Forelimb muscle (tissue), 1 donor: ENCODE data around the gene HAT1. TPM values are rescaled to one million over a fixed set of nuclear protein-coding genes. Genes with fewer than 3 reads are reported as not detected.
"Not testable (repeated sequence)": the region's sequence is repeated elsewhere in the genome, so short reads cannot be mapped to it uniquely, and the experiment has no call there.

Experiments
- DNase-seq: peaks from one replicate; pipeline ENCODE4 v3.0.0-alpha.2; 2013; ENCODE audit warnings: low read depth
- polyA plus RNA-seq: library from polyadenylated mRNA; unstranded; fragments of 120-200 nt; gene quantifications from one replicate; pipeline ENCODE4 v1.2.1, GENCODE V29; 2013; ENCODE audit not compliant: insufficient read length

The HAT1 gene, protein sequence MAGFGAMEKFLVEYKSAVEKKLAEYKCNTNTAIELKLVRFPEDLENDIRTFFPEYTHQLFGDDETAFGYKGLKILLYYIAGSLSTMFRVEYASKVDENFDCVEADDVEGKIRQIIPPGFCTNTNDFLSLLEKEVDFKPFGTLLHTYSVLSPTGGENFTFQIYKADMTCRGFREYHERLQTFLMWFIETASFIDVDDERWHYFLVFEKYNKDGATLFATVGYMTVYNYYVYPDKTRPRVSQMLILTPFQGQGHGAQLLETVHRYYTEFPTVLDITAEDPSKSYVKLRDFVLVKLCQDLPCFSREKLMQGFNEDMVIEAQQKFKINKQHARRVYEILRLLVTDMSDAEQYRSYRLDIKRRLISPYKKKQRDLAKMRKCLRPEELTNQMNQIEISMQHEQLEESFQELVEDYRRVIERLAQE
- 35.9 TPM for polyA plus RNA-seq

DNA sequence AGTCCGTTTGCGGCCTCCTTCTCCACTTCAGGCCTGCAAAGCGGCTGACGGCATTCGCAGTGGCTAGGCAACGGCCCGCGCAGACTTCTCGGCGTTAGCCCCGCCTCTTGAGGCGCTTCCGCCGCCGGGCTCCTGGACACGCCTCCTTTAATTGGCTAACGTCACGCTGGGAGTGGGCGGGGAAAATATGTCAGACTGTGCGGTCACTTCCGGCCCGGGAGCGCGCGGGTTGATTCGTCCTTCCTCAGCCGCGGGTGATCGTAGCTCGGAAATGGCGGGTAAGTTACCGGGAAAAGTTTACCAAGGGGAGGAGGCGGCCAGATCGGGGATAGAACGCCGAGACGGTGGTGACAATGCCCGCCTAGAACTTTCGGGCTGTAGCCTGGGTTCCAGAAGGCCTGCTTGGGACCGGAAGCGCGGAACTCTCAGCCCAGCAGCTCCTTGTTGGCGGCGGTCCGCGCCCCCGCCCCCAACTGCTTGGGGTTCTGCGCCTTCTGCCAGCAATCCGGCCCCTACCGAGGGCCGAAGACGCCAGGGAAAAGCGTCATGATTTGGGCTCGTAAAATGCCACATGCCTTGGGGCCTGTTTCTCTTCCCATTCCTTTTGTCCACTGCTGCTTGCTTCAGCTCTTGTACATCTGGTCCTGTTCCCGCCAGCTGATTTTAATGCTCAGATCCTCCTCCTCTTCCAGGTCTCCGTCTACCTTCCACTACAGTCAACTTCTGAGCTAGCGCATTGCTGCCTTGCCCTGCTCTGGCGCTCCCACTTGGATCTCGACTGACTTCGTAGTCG, at the start of gene HAT1:
Gene HAT1, plus strand, starts transcription at position 232 of the 793 bp plus-strand sequence. Its CDS starts 40 bp downstream, at position 272.
- DNase-seq = peak; percentile 95

DNA sequence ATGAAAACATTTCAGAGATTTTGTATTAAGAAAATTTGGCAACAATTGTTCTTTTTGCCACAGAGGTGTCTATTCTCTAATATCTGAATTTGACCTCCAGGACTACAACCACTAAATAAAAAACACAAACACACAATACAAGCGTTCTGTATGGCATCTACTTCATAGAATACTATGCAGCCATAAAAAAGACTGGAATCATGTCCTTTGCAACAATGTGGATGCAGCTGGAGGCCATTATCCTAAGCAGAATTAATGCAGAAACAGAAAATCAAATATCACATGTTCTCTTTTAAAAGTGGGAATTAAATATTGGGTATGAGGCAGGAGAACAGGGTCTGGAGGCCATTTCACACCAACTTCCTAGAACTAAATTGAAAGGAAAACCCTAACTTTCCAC, 47.7 kb upstream of the HAT1 start:
- DNase-seq = no peak

DNA sequence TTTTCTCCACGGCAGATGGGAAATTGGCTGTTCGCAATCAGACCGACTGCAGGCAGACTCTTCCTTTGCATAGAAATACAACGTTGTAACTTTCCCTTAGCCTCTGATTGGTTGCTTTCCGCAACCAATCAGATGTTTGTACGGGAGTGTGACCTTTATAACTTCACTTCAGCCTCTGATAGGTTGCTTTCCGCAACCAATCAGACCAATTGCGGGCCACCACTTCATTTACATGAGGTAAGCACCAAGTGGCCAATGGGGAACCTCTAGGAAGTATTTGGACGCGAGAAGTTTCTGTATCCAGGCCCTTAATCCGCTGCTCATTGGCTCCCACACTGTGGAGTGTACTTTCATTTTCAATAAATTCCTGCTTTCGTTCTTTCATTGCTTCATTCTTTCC, 47.3 kb upstream of the HAT1 start:
- DNase-seq = no peak

DNA sequence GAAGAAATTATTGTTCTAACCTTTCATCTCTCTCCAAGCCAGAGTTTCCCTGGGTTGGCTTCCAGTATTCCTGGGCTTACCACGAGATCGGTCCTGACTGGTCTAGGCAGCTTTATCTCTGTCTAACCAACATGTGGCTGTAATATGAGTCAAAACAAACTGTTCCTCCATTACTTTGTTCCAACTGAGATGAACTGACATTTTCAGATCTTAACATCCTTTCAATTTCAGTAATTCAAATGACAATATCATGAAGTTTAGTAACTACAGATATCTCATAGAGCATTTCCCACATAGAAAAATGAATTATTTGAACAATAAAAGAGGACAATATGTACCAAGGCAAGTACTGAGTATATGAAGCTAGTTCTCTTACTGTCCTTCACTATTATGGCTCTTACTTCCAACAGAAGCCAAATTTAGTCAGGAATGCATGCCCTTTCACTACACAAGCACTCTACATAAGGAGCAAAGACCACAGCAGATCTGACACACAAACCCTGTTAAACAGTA, 43.7 kb upstream of the HAT1 start:
- DNase-seq = no peak

DNA sequence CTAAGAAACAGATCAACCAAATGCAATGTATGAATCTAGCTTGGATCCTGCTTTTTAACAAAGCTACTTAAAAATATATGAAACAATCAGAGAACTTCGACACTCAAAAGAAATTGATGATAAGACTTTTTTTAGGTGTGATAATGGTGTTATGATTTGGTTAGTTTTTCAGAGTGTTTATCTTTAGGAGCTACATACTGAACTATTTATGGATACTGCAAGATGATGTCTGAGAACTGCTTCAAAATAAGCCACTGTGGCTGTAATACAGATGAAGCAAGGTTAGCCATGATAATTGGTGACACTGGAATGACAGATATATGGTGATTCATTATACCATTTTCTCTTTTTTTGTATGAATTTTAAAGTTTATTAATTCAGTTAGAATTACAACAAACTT, 42.4 kb upstream of the HAT1 start:
- DNase-seq = no peak

DNA sequence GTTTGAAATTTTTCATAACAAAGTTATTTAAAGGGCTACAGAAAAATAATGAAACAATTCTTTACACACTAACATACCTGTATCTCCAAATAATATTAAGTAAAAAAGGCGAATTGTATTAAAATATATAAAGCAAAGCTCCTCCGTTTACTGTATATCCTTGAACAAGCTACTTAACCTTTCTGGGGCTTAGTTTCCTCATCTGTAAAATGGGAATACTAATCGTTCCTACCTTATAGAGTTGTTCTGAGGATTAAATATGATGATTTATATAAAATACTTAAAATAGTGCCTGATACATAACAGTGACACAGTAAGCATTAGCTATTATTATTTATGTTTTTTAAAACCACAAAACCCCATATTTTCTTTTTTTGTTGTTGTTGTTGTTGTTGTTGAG, 41.5 kb upstream of the HAT1 start:
- no peak for DNase-seq

DNA sequence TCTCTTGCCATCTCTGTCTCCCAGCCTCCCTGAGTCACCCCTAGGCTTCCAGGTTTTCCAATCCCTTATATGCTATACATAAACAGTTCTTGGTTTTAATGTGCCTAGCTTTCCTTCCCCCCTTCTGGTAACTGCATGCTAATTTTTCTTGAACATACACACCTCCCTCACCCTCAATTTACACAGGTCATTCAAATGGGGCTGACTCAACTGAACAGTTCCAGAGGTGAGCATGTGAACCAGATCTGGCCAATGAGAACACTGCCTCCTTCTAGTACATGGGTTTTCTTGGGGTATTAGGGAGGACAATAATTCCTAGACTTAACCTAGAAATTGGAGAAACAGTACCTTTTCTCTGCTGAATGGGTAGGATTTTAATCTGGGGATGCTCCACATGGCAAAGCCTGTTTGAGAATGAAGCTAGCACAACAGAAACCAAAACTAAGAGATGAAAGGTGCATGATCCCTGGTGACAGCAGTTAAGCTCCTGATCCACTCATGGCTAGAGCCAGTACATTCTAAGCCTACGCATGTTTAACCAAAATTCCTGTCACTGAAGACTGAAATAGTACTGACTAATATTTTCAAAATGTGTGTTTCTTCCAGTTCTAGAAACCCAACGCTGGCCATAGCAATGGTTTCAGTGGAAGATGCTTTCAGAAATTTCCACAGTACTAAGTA, 40.0 kb upstream of the HAT1 start:
- DNase-seq = no peak

DNA sequence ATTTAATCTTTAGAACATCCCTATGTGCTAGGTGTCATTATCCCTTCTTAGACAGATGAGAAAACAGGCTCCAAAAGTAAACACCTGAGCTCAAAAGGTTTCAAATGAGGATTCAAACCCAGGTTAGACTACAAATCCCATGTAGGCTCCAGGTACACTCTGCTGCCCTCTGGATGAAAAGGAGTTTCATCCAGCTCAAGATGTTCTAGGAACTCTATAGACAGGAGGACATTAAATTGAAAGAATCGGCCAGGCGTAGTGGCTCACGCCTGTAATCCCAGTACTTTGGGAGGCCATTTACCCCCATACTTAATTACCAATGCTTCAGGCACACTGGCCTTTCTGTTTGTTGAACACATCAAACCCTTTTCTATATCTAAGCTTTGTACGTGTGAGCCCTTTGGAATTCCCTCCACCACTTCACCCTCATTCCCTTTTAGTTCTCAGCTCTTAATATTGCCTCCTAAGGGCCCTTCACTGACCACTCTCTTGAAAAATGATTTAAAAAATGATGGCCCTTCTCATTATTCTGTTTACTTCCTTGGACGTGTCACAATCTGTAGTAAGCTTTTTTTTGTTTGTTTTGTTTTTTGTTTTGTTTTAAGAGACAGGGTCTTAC, 38.9 kb upstream of the HAT1 start:
- no peak for DNase-seq

DNA sequence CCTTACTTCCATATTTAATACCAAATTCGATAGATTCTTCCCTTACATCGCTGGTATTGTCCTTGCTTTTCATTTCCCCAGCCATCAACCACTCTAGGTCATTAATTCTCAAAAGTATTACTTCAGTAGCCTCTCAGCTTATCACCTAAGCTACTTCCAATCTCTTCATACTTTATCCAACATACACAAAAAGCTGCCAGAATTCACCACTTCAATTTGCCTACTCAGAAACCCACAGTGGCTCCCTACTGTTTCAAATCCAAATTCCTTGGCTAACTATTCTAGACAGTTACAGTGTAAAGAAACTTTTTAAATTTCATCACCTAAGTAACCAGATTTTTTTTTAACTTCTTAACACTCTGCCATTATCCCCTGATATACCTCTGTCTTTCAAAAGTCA, 32.9 kb upstream of the HAT1 start:
- no peak for DNase-seq

DNA sequence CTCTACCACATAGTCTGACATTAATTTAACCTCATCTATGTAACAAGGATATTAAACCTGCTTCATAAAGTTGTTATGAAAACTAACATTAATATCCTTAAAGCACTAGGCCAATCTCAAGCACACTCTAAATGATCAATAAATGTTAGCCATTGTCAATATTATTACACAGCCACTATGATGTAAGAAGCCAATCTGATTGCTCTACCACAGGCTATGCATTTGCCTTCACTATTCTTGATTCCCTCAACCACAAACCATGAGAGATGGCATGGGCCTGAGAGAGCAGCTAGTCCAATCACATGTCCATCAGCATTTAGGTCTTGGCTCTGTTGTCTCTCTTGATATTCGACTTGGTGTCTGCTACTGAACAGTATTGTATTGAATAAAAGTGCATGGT, 32.5 kb upstream of the HAT1 start:
- no peak for DNase-seq

DNA sequence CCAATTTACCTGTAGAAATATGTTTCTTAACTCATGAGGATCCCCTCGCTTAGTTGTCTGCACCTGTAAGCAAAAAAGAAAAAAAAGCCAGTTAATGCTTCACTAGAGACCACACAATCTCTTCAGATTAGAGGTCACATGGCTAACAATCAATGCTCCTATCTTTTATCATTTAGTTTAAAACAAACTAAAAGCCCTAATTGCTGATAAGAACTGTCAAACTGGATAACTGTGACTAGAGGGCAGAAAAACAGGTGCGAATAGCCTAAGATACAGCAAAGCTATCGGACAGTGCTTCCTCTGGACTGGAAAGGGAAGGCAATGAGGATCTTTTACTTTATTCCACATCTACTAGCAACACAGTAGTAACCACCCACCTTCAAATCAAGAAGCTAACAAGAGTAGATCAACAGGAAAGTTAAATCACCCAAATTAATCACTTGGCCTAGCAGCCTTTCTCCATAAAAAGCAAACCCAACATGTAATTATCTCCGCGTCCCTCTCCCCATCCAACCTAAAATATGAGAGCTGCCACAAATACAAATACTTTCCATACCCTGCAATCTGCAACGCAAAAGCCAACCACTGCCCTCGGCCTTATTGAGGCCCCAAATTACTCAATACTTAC, 29.0 kb upstream of the HAT1 start:
- no peak for DNase-seq

DNA sequence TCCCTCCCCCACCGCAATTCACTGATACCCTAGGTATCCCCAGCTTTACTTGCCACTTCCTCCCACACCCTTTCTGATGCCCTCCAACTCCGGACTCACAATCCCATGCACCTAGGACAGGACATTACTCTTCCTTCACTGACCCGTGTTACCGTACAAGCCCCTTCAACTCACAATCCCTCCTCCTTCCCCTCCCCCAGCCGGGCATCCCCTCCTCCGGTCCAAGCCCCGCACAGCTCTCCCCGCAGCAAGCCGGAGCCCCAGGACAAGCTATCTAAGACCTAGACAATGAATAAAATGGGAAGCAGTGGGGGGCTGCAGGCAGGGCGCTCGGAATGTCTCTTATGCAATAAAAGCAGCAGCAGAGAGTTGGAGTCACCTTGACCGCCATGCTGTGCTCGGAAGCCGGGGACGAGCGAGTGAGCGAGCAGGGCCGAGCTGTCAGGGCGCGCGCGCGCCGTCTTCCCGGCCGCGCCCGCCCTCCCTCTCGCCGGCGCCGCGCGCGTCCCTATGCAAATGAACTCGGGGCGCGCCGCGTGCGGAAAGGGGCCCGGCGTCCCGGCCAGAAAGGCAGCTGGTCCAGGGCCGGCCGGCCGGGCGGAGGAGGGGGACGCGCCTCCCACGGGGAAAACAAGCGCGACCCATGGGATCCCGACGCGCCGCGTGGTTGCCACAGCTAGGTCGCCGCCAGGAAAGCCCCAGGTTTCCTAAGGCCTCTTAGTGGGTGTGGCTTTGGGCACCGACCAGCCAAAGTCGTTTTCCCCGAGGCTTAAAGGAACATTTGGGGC, 28.2 kb upstream of the HAT1 start, which contains the start of gene SLC25A12:
Gene SLC25A12, minus strand, starts transcription at position 421 of the 788 bp plus-strand sequence. Its CDS starts 30 bp downstream, at position 391.
- peak; percentile 66 for DNase-seq

DNA sequence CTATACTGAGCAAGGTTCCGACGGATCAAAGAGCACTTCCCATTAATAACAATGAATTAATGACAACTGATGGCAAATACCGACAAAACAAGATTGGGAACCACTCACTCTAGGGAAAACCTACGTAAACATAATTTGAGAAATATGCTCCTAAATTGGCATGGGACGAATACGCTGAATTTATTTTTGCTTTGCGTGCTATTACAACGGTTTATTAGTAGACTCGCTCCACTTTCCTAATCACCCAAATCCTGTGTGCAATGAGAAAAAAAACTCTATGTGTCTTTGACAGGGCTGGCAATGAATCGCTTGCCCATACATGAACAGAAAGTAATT, 27.7 kb upstream of the HAT1 start:
- no peak for DNase-seq

DNA sequence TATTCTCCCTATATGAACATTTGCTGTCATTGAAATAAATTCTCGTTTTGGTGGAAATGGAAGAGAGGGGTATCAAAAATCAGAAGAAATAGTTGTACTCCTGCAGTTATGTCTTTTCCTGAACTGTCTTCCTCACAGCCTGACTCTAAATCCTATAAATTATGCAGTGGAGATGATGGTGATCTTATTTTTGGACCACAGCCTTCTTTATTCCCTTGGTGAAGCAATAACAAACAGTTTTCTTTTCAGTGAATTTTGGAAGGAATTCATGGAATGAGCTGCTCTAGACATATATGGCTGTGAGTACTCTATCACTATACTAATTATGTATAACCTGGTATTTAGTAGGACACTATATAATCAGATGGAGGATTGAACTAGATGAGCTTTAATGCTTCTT, 26.5 kb upstream of the HAT1 start:
- DNase-seq = no peak

DNA sequence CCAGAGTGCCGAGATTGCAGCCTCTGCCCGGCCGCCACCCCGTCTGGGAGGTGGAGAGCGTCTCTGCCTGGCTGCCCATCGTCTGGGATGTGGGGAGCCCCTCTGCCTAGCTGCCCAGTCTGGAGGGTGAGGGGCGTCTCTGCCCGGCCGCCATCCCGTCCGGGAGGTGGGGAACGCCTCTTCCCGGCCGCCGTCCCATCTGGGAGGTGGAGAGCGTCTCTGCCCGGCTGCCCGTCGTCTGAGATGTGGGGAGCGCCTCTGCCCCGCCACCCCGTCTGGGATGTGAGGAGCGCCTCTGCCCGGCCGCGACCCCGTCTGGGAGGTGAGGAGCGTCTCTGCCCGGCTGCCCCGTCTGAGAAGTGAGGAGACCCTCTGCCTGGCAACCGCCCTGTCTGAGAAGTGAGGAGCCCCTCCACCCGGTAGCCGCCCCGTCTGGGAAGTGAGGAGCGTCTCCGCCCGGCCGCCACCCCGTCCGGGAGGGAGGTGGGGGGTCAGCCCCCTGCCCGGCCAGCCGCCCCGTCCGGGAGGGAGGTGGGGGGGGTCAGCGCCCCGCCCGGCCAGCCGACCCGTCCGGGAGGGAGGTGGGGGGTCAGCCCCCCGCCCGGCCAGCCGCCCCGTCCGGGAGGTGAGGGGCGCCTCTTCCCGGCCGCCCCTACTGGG, 22.5 kb upstream of the HAT1 start:
- not testable (repeated sequence) for DNase-seq

DNA sequence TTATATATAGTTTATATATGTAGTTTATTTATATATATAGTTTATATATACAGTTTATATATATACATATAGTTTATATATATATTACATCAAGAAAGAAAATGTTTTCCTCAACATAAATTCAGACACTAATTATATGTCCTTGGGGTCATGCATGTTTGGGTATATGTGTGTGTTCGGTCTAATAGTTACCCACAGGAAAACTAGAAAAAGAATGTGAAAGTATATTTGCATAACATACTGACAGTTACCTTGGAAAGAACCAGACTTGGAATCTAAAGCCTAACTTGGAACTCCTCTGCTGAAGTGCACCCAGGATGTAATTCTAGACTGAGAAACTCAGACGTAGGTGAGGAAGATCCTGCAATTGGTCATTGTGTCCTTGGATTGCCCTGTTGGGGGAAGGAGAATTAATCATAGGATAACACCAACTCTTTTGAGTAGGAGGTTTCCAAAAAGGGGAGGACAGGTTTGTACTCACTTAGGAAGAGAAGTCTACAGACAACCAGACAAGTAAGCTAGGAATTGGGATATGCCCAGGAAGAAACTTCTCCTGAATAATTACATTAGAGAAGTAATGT, 19.3 kb upstream of the HAT1 start:
- DNase-seq = no peak

DNA sequence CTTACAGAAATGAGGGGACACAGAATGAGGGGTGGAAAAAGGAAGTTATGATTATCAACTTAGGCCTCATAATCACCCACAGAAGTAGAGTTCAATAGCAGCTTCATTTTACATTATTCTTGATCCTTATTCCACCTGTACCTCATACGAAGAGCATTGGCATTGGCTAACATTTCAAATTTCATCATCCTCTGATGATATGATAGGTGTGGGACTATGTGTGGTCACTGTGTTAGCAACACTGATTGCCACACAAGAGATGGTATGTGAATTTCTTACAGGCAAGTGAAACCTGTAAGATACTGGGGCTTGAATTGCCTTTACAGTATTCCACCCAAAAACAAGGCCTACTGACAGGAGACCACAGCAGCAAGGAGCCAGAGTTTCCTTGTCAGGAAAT, 14.0 kb upstream of the HAT1 start:
- no peak for DNase-seq

DNA sequence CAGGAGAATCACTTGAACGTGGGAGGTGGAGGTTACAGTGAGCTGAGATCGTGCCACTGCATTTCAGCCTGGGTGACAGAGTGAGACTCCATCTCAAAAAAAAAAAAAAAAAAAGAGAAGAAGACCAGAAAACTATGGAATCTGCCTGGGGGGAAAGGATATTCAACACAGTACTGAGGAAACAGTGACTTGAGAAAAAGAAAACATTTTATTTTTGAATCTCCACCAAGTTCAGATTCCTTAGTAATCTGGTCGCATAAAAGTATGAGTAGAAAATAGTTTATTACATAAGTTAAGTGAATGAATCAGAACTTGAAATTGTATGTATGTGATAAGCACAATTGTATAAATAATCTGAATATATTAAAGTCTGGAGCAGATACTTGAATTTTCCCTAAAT, 13.0 kb upstream of the HAT1 start:
- no peak for DNase-seq

DNA sequence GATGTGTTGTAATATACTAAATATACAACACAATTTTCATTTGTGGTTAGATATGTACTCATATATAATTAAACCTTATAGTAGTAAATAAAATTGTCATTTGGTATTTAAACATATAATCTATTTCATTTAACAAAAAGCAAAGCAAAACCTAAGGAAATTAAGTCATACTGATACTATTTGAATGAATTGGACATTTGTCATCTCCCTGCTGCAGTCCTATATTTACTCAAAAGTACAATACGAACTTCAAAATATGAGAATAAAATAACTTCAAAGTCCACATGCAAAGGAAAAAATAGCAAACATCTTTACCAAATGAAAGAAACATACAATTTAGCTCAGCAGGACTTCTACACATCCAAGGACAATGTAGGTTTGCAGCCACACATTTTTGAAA, 11.8 kb upstream of the HAT1 start:
- no peak for DNase-seq

DNA sequence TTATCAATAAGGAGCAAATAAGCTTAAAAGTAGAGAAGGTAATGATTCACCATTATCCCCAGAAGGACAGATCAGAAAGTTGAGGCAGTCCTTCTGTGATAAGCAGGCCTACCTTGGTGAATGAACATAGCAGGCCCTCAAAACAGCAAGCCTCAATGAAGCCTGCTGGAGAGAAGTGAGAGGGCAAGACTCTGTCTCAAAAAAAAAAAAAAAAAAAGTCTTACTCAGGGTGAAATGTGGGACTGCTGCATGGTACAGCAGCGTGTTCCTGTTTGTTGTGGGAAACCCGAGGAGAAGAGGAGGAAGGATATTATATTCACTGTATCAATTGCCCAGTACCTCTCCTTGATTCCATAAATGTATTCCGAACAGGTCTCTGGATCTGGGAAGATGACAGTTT, 8.7 kb upstream of the HAT1 start:
- no peak for DNase-seq
